ENCODE data around the gene DNAJC1.

Gene DNAJC1

DNA sequence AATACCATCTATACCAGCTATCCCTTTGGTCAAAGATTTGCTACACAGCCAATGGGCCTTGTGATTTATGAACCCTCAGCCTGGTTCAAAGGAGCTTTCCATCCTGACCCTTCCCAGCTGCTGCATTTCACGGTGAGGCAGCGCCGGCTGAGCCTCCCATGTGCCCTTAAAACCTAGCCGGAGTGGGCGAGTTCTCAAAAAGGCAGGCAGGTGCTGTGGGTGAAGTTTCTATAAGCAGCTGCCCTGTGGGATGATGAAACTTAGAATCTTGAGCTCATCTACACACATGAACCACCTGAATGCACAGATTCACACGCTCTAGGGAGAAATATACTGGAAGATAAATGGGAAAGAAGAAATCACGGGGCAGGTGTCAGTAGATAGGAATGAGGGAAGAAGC lies 244.8 kb downstream of the DNAJC1 start:
- Mint-ChIP-seq H3K36me3 (peaks cover 8% of the 10 kb centered on the region), H3K27ac (no peak overlapping the region), H3K9me3 (no peaks in the 10 kb centered on the region), H3K27me3 (no peaks in the 10 kb centered on the region), H3K4me1 (peaks cover 1% of the 10 kb centered on the region), H3K4me3 (no peak overlapping the region)

DNA sequence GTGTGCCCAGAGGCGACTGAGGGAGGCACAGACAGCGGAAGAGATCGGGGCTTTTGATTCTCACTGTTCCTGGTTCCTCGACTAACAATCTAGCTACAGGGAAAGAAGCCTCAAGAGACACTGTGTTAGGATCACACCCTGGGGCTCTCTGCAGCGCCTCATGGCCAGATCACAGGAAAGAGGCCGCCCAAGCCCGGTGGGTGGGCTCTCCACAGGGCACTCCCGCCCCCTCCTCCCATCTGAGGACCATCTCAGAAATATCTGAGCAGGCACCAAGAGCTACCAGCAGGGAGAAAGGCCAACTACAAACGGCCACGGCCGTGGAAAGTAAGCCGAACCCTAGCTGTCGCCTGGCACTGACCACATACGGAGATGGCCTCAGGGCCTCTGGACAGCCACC lies 245.3 kb downstream of the DNAJC1 start:
- Mint-ChIP-seq H3K27ac (no peak overlapping the region), H3K9me3 (no peaks in the 10 kb centered on the region), H3K4me1 (no peaks in the 10 kb centered on the region), H3K4me3 (no peak overlapping the region), H3K36me3 (peaks cover 9% of the 10 kb centered on the region), H3K27me3 (no peaks in the 10 kb centered on the region)

DNA sequence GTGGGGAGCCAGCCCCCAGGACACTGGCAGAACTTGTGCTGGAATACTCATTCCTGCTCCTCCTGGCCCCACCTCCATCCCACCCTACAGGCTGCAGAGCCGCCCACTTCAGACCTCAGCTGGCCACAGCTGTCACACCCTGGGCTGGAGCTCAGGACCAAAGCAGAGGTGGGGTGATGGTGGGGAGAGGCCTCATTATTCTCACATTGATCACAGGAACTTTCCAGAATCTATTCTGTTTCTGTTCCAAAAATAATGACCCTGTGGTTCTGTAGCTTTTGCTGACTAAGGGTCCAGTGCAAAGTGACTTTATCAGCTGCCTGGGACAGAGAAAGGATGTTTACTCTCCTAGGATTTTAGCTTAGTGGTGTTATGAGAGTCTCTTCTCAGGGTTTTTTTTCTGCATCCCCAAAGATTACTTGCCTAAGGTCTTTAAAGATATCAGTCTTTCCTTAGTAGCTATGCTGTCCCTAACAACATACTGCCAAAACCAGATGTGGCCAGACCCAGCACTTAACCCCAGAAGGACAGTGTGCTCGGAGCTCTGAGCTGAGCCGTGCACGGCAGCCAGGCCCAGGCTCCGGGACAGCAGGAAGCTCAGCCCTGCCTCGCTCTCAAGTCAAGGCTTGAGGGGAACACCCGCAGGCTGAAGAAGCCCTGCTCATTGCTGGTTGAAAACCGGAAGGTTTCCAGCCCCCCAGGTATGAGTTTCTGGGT lies 246.2 kb downstream of the DNAJC1 start:
- H3K27ac Mint-ChIP-seq, result no peak overlapping the region
- peaks cover 9% of the 10 kb centered on the region for H3K36me3 Mint-ChIP-seq
- no peak overlapping the region for H3K4me3 Mint-ChIP-seq
- no peaks in the 10 kb centered on the region for H3K4me1 Mint-ChIP-seq
- H3K9me3 Mint-ChIP-seq, result no peaks in the 10 kb centered on the region
- no peaks in the 10 kb centered on the region for H3K27me3 Mint-ChIP-seq

DNA sequence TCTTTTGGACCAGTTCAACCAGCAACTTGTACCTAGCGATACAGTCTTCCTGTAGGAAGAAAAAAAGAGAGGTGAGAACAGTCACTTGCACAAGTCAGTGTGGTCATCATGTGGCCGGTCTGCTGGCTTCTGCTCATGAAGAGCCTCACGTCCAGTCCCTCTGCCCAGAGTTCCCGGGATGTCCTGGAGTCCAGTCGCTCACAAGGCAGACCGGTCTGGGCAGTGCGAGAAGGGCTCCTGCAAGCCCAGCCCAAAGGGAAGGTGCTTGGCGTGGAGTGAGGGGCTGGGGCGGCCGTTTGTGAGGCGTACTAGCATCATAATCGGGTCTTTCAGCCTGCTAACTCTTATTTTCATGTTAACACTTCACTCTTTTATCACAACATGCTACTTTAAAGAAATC lies 246.8 kb downstream of the DNAJC1 start:
- H3K27ac Mint-ChIP-seq, result no peak overlapping the region
- H3K27me3 Mint-ChIP-seq, result no peaks in the 10 kb centered on the region
- no peak overlapping the region for H3K4me3 Mint-ChIP-seq
- H3K36me3 Mint-ChIP-seq, result peaks cover 9% of the 10 kb centered on the region
- no peaks in the 10 kb centered on the region for H3K4me1 Mint-ChIP-seq
- no peaks in the 10 kb centered on the region for H3K9me3 Mint-ChIP-seq

DNA sequence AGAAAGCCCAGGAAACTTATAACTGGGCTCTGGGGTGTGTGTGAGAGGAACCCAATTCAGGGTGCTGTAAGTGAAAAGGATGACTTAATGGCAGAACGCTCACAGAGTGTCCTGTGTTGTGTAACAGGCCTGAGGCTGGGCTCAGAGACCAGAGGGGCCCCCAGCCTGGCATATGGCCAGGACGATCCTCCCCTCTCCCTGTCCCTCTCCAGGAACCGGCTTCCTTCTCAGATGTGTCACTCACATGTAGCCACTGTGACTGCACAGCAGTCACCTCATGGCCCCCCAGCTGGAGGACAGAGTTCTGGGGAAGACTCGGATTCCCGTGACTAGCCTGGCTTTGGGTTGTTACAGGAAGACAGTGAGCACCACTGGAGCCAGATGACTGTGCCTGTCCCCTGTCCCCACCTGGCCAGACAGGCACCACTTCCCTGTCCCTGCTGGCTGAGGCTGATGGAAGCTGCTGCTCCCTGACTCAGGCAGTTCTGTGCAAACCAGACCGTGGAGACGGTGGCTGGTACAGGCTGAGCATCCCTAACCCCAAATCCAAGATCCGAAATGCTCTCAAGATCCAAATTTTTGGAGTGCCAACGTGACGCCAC lies 249.0 kb downstream of the DNAJC1 start:
- peaks cover 7% of the 10 kb centered on the region for H3K36me3 Mint-ChIP-seq
- no peaks in the 10 kb centered on the region for H3K4me1 Mint-ChIP-seq
- H3K9me3 Mint-ChIP-seq, result no peaks in the 10 kb centered on the region
- H3K27me3 Mint-ChIP-seq, result no peaks in the 10 kb centered on the region
- no peak overlapping the region for H3K4me3 Mint-ChIP-seq
- H3K27ac Mint-ChIP-seq, result no peak overlapping the region

DNA sequence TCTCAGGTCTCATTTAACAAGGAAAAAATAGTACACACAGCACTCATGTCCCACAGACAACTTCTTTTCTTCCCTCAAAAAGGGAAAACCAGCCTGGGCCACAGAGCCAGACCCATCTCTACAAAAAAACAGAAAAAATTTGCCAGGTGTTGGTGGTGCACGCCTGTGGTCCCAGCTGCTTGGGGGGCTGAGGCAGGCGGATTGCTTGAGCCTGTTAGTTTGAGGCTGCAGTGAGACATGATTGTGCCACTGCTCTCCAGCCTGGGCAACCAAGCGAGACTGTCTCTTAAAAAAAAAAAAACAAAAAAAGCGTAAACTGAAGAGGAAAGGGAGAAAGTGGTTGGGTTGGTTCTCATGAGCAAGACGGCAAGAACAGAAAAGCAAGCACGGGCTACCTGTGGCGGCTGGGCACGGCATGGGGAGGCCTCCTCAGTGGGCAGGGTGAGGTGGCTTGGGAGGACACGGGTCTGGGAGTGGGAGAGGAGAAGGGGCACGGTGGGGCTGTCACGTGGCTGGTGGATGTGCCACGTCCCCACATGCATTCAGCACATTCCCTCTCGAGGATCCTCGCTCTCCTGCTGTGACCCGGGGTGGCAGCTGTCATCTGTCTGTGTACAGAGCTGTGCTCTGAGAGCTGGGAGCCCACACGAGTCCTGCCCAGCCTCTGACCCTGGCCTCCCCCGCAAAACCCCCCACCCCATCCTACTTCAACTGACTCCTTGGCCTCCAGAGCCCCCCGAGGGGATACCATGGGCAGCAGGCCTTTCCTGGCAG lies 249.8 kb downstream of the DNAJC1 start:
- Mint-ChIP-seq H3K9me3 (no peaks in the 10 kb centered on the region), H3K36me3 (peaks cover 5% of the 10 kb centered on the region), H3K27me3 (no peaks in the 10 kb centered on the region), H3K4me3 (no peak overlapping the region), H3K4me1 (no peaks in the 10 kb centered on the region), H3K27ac (no peak overlapping the region)

DNA sequence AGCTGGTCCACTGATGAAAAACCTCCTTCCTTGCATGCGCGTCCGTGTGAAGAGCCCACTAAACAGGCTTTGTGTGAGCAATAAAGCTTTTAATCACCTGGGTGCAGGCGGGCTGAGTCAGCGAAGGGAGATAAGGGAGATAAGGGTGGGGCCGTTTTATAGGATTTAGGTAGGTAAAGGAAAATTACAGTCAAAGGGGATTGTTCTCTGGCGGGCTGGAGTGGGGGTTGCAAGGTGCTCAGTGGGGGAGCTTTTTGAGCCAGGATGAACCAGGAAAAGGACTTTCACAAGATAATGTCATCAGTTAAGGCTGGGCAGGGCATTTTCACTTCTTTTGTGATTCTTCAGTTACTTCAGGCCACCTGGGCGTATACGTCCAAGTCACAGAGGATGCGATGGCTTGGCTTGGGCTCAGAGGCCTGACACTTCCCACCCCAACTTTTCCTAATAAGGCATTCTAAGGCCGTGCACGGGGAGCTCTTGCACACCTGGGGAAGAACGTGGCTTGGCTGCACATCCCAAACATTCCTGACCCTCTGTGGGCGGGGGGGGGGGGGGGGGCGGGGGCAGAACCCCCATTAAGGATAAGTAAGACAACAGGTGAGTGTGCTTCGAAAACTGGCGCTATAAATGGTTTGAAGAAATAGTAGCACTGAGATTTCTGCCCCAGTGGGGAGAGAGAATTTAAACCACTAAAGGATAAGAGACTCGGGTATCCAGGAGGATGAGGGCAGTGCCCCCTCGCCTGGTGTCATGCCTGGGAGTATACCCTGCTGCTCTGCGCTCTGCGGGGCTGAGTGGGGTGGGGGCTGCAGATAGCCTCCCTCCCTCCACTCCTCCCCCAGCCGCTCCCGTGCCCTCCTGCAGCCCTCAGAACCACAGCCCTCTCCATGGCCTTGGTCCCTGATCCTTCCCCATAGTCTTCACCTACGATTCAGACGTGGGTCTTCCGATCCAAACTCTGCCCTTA lies 251.9 kb downstream of the DNAJC1 start:
- peaks cover 8% of the 10 kb centered on the region for H3K4me1 Mint-ChIP-seq
- H3K27me3 Mint-ChIP-seq, result no peaks in the 10 kb centered on the region
- H3K36me3 Mint-ChIP-seq, result peaks cover 3% of the 10 kb centered on the region
- H3K9me3 Mint-ChIP-seq, result no peaks in the 10 kb centered on the region
- H3K4me3 Mint-ChIP-seq, result no peak overlapping the region
- H3K27ac Mint-ChIP-seq, result no peak overlapping the region

DNA sequence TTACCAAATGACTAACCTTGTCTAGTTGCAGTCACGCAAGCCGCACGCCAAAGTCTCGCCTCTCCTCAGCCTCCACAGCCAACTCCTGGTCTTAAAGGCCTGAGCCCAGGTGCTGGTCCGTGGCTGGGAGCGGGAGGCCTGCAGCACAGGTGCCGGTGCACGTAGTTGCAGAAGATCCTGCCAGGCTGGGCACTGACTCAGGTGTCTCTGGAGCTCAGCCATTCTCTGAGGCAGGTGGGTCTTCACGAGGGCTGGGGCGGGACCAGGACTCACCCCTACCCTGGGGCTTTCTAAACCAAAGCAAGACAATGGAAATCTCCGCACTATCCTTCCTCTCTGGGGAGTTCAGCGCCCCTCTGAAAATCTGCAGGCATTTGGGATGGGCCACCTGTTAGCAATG lies 253.1 kb downstream of the DNAJC1 start:
- H3K27me3 Mint-ChIP-seq, result no peaks in the 10 kb centered on the region
- H3K4me3 Mint-ChIP-seq, result no peak overlapping the region
- H3K9me3 Mint-ChIP-seq, result no peaks in the 10 kb centered on the region
- peaks cover 17% of the 10 kb centered on the region for H3K4me1 Mint-ChIP-seq
- H3K27ac Mint-ChIP-seq, result no peak overlapping the region
- peaks cover 3% of the 10 kb centered on the region for H3K36me3 Mint-ChIP-seq

DNA sequence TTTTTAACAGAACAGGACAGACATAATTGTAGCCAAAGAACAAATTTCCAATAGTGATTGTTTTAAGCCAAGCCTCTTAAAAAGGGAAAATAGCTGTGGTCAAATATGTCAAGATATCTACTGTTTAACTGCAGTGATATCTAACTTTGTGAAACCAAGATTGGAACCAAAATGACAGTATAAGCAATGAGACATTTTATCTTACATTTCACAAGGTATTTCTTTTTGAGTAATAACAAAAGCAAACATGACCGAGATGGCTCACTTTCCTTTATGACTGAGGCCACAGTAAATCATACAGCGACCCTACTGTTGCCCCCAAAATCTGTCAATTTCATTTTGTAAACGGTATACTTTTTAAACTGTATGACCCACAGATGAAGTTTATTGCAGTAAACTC lies 253.7 kb downstream of the DNAJC1 start:
- no peaks in the 10 kb centered on the region for H3K27me3 Mint-ChIP-seq

DNA sequence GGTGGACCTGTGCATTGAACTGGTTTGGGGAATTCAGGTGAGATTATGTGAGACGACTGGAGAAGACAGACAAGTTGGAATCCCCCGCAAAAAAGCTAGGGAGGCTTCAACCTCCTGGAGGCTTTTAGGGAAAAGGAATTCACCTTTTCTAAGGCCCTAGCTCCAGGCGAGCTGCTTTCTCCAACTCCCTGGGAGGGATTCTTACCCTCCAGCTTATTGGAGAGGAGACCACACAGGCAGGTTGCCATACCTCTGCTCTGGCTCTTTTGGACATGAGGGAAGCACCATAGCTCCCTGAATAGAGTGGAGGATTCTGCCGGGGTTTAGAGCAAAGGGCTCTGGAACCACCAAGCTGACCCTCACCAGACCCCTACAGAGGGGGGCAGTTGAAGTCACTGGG lies 255.7 kb downstream of the DNAJC1 start:
- Mint-ChIP-seq H3K4me3 (no peak overlapping the region), H3K4me1 (peaks cover 19% of the 10 kb centered on the region), H3K27ac (no peak overlapping the region), H3K27me3 (no peaks in the 10 kb centered on the region), H3K36me3 (peaks cover 2% of the 10 kb centered on the region), H3K9me3 (no peaks in the 10 kb centered on the region)

More for the DNA sequence above, 253.7 kb downstream of the DNAJC1 start:
- Mint-ChIP-seq H3K4me3 (no peak overlapping the region), H3K4me1 (peaks cover 17% of the 10 kb centered on the region), H3K36me3 (peaks cover 3% of the 10 kb centered on the region), H3K9me3 (no peaks in the 10 kb centered on the region), H3K27ac (no peak overlapping the region)

DNA sequence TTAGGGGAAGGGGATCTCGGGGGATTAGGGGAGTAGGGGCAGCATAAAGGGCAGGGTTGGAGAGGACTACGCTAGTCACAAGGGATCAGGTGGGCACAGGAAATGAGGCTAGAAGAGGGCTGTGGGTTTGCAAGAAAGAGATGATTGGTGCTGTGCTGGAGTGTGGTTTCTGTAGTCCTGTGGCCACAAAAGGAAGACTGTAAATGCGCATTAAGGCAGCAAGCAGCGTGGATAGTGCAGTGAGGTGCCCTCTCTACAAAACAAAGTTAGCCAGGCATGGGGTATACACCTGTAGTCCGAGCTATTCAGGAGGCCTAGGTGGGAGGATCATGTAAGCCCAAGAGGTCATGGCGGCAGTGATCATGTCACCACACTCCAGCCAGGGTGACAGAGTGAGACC lies 257.4 kb downstream of the DNAJC1 start:
- H3K9me3 Mint-ChIP-seq, result no peaks in the 10 kb centered on the region
- H3K27ac Mint-ChIP-seq, result peak overlapping the region; percentile 48
- H3K4me1 Mint-ChIP-seq, result peaks cover 35% of the 10 kb centered on the region
- H3K4me3 Mint-ChIP-seq, result no peak overlapping the region
- H3K27me3 Mint-ChIP-seq, result no peaks in the 10 kb centered on the region
- H3K36me3 Mint-ChIP-seq, result peaks cover 7% of the 10 kb centered on the region

DNA sequence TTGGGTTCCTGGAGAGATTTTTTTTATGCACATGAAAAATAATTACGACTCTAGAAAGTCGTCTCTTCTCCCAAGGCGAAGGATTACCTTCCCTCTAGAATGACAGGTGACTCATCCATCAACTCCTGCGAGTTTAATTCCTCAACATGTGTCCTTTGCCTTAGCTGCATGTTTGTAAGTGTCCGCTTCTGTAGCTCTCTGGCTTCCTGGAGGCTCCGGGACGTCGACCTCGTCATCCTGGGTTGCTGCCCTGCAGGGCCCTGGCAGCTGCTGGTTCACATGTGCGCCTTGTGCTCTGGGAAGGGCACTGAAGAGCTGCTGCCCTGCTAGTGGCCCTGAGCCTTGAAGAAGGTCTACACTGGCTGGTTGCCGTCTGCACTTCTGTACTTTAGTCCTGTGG lies 259.3 kb downstream of the DNAJC1 start:
- H3K9me3 Mint-ChIP-seq, result no peaks in the 10 kb centered on the region
- peak overlapping the region; percentile 4 for H3K27ac Mint-ChIP-seq
- H3K4me1 Mint-ChIP-seq, result peaks cover 54% of the 10 kb centered on the region
- H3K27me3 Mint-ChIP-seq, result no peaks in the 10 kb centered on the region
- H3K4me3 Mint-ChIP-seq, result no peak overlapping the region
- H3K36me3 Mint-ChIP-seq, result peaks cover 9% of the 10 kb centered on the region

DNA sequence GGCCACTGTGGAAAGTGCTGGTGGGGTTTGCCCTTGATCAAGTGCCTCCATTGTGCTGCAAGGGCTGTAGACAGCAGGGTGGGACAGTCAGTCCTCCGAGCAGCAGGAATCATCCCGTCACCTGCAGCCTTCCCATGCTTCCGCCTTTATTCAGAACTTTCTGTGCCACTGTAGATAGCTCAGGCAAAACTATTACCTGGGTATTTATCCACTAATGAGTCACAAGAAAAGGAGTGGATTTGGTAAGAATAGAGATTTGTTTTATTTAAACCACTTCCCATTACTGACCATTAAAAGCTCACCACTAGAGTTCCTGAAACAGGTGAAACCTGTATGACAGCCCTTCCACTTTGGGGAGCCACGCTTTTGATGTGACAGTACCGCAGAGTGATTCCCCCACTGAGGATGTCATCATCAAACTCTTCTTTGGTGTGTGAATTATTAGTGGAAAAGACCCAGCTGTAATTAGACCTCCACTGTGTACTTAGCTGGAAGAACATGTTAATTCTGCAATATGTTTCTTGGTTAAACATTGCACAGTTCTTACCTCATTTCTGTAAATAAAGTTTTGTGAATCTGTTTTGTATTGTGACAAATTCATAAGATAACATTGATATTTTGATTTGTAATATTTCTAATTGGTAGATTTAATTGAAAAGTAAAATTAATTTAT lies 260.7 kb downstream of the DNAJC1 start:
- H3K36me3 Mint-ChIP-seq, result peaks cover 14% of the 10 kb centered on the region
- no peaks in the 10 kb centered on the region for H3K9me3 Mint-ChIP-seq
- no peak overlapping the region for H3K4me3 Mint-ChIP-seq
- peak overlapping the region; percentile 31 for H3K27ac Mint-ChIP-seq
- H3K4me1 Mint-ChIP-seq, result peaks cover 64% of the 10 kb centered on the region
- no peaks in the 10 kb centered on the region for H3K27me3 Mint-ChIP-seq

DNA sequence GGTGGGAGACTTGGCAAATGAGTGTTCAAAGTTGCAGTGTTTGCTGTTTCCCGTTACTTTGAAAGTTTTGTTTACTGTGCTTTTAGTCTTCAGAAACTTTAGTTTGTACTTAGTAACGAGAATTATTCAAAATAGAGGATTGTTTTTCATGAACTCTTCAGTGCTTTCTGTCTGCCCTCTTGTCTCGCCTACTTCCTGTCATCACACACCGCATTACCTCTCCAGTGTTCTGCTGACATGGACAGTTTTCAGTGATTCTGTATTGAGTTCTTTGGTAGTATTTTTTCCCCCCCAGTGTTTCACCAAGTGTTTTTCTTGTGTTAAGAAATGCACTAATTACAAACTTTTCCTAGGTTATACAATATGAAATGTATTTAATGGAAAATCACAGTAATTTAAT lies 262.5 kb downstream of the DNAJC1 start:
- Mint-ChIP-seq H3K4me3 (peak overlapping the region; percentile 59), H3K4me1 (peaks cover 69% of the 10 kb centered on the region), H3K9me3 (no peaks in the 10 kb centered on the region), H3K36me3 (peaks cover 22% of the 10 kb centered on the region), H3K27ac (peak overlapping the region; percentile 96), H3K27me3 (no peaks in the 10 kb centered on the region)

DNA sequence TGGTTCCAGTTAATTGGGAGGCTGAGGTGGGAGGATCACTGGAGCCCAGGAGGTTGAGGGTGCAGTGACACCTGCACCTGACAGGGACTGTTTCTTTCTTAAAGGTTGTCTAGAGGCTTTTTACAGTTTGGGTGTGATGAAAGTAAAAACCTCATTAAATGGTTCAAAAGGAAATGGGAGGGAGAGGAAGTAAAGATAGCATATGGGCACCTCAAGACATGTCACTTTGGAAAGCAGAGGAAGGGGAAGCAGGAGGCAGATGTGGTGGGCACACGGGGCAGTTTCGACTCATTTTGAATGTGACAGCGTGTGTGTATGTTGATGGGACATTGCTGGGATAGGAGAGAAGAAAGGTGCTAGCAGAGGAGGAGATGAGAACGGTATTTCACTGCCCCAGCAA lies 266.4 kb downstream of the DNAJC1 start:
- peak overlapping the region; percentile 69 for H3K27ac Mint-ChIP-seq
- no peaks in the 10 kb centered on the region for H3K9me3 Mint-ChIP-seq
- no peaks in the 10 kb centered on the region for H3K27me3 Mint-ChIP-seq
- peaks cover 27% of the 10 kb centered on the region for H3K36me3 Mint-ChIP-seq
- H3K4me3 Mint-ChIP-seq, result no peak overlapping the region
- peaks cover 67% of the 10 kb centered on the region for H3K4me1 Mint-ChIP-seq
